IMR-90 (cell line): ENCODE measurements around the gene ANKFN1.

Source experiments
- BHLHE40 ChIP-seq: fragments of 150-350 bp; IDR thresholded peaks from 2 replicates; pipeline ENCODE4 v1.6.1; 2016; ENCODE audit warnings: mild to moderate bottlenecking, low read depth, low read length
- CEBPB ChIP-seq: IDR thresholded peaks from 2 replicates; pipeline ENCODE4 v1.6.1; 2012; ENCODE audit warnings: low read depth, low read length, improper control_type of control experiment
- FOS ChIP-seq: fragments of 150-350 bp; IDR thresholded peaks from 2 replicates; pipeline ENCODE4 v1.6.1; 2016; ENCODE audit warnings: low read depth, low read length
- POLR2A ChIP-seq: IDR thresholded peaks from 2 replicates; pipeline ENCODE4 v1.6.1; 2012; ENCODE audit warnings: mild to moderate bottlenecking, low read depth, low read length
- RAD21 ChIP-seq: IDR thresholded peaks from 2 replicates; pipeline ENCODE4 v1.6.1; 2012; ENCODE audit warnings: low read length, improper control_type of control experiment
- RCOR1 ChIP-seq: IDR thresholded peaks from 2 replicates; pipeline ENCODE4 v1.6.1; 2012; ENCODE audit warnings: mild to moderate bottlenecking, low read length, improper control_type of control experiment; ENCODE audit not compliant: insufficient replicate concordance
- RFX5 ChIP-seq: IDR thresholded peaks from 2 replicates; pipeline ENCODE4 v1.8.0; 2012; ENCODE audit warnings: low read depth, mild to moderate bottlenecking, low read length, moderate library complexity
- SMC3 ChIP-seq: fragments of 150-350 bp; IDR thresholded peaks from 2 replicates; pipeline ENCODE4 v1.6.1; 2016; ENCODE audit warnings: low read depth, mild to moderate bottlenecking, antibody characterized with exemption, low read length, moderate library complexity
- TF ChIP-seq, protein P1 (sequence below): conservative IDR thresholded peaks from 2 replicates; pipeline ENCODE4 v1.5.1; 2012; ENCODE audit warnings: mild to moderate bottlenecking, low read depth, low read length, improper control_type of control experiment

GRCh38 chr17:56482229-56482628, 329.0 kb downstream of the ANKFN1 start:
- TF ChIP-seq SMC3 (no peak), POLR2A (no peak), RAD21 (no peak), RFX5 (no peak), RCOR1 (no peak), FOS (no peak), CEBPB (no peak), BHLHE40 (no peak)
- TF ChIP-seq, protein P1, sequence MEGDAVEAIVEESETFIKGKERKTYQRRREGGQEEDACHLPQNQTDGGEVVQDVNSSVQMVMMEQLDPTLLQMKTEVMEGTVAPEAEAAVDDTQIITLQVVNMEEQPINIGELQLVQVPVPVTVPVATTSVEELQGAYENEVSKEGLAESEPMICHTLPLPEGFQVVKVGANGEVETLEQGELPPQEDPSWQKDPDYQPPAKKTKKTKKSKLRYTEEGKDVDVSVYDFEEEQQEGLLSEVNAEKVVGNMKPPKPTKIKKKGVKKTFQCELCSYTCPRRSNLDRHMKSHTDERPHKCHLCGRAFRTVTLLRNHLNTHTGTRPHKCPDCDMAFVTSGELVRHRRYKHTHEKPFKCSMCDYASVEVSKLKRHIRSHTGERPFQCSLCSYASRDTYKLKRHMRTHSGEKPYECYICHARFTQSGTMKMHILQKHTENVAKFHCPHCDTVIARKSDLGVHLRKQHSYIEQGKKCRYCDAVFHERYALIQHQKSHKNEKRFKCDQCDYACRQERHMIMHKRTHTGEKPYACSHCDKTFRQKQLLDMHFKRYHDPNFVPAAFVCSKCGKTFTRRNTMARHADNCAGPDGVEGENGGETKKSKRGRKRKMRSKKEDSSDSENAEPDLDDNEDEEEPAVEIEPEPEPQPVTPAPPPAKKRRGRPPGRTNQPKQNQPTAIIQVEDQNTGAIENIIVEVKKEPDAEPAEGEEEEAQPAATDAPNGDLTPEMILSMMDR = no peak
